ENCODE measurements around the gene ZNF366. TPM values are rescaled to one million over a fixed set of nuclear protein-coding genes. Genes with fewer than 3 reads are reported as not detected.

ZNF366 gene
- total and polyA plus RNA-seq, 8 donors: 0.26 to 1.0 (median 0.52) TPM

DNA sequence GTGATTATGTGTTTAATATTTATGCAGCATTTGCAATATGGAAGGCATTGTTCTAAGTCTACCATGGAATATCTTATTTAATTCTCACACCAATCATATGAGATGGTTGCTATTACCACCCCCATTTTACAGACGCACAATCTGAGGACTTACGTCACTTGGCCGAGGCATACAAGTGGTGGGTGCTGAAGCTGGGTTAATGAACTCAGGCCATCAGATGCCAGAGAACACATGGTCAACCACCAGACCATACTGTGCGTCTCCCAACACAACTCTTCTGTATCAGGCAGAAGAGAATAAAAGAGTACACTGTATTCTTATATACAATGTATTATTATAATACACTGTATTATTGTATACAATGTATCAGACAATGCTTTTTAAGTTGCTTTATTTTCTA is 59.5 kb downstream of the ZNF366 start:
- no peak for FAIRE-seq
- TF ChIP-seq, protein P1, sequence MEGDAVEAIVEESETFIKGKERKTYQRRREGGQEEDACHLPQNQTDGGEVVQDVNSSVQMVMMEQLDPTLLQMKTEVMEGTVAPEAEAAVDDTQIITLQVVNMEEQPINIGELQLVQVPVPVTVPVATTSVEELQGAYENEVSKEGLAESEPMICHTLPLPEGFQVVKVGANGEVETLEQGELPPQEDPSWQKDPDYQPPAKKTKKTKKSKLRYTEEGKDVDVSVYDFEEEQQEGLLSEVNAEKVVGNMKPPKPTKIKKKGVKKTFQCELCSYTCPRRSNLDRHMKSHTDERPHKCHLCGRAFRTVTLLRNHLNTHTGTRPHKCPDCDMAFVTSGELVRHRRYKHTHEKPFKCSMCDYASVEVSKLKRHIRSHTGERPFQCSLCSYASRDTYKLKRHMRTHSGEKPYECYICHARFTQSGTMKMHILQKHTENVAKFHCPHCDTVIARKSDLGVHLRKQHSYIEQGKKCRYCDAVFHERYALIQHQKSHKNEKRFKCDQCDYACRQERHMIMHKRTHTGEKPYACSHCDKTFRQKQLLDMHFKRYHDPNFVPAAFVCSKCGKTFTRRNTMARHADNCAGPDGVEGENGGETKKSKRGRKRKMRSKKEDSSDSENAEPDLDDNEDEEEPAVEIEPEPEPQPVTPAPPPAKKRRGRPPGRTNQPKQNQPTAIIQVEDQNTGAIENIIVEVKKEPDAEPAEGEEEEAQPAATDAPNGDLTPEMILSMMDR (IDR thresholded peaks at IDR 0.05): no peak
- H3K4me3 ChIP-seq: no peak overlapping the region
- H3K27ac ChIP-seq: no peak overlapping the region
- WGBS, 2 donors: 96 to 99% methylated on average over 4 of the region's 4 CpGs
- no peak for DNase-seq
- intact Hi-C loops (cut with DNase I): no loop called here
- no peaks in the 10 kb centered on the region for H3K36me3 ChIP-seq
- H3K9me3 ChIP-seq: no peaks in the 10 kb centered on the region
- peaks cover 5 to 14% (median 14%) of the 10 kb centered on the region in 3 donors for H3K4me1 ChIP-seq
- H3K27me3 ChIP-seq: no peaks in the 10 kb centered on the region
- ATAC-seq: no peak

GRCh38 chr5:72445969-72446368 is 61.2 kb downstream of the ZNF366 start:
- Histone ChIP-seq H3K27me3 (no peaks in the 10 kb centered on the region), H3K27ac (no peak overlapping the region), H3K4me1 (peaks cover 0 to 8% (median 0%) of the 10 kb centered on the region in 3 donors), H3K36me3 (no peaks in the 10 kb centered on the region), H3K9me3 (no peaks in the 10 kb centered on the region), H3K4me3 (no peak overlapping the region)
- TF ChIP-seq, protein P1 (IDR thresholded peaks at IDR 0.05): no peak
- intact Hi-C loops (cut with DNase I): no loop called here
- DNase-seq: no peak
- peak in 3 of 4 donors; percentile 63 to 87 (median 84) for ATAC-seq
- 20 to 40% methylated on average over 2 of the region's 2 CpGs for WGBS, 2 donors
- FAIRE-seq: no peak

- intact Hi-C loops (cut with DNase I): no loop called here
- no peak overlapping the region for H3K27ac ChIP-seq
- no peaks in the 10 kb centered on the region for H3K36me3 ChIP-seq
- FAIRE-seq (no peak), DNase-seq (no peak), ATAC-seq (no peak)
- WGBS, 2 donors: 84 to 85% methylated on average over 14 of the region's 14 CpGs
- no peaks in the 10 kb centered on the region for H3K9me3 ChIP-seq
- no peak overlapping the region for H3K4me3 ChIP-seq
- TF ChIP-seq, protein P1 (IDR thresholded peaks at IDR 0.05): no peak
- no peaks in the 10 kb centered on the region for H3K27me3 ChIP-seq
- peaks cover 8 to 13% (median 8%) of the 10 kb centered on the region in 3 donors for H3K4me1 ChIP-seq
These were observed 63.3 kb downstream of the ZNF366 start for GRCh38 chr5:72443883-72444282.

DNA sequence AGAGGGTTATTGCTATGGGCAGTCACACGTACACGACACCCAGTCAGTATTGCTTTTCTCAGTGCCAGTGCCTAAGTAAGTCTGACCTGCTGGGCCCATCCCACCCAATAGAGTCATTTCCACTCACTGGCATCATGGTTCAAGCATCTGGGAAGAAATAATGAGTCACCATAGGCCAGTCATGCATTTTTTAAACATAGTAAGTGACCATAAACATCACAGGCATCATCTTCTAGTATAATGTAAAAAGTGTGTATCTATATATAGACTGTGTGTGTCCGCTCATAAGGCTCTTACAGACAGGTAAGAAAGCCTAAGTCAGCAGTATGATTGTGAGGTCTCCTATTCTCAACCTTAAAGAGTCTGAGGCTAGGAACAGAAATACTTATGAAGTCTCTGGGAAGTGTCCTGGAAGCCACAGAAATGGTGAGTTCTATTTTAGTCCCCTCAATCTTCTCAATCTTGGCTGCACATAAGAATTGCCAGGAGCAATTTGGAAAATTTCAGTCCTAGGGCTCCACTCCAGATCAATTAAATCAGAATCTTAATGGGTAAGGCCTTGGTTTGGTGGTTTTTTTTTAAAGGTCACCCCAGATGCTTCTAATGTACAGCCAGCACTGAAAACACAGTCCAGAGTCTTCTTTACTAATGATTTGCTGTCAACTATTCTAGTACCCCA is 65.2 kb downstream of the ZNF366 start:
- ATAC-seq (peak in 1 of 4 donors; percentile 23), FAIRE-seq (no peak)
- no peak overlapping the region for H3K4me3 ChIP-seq

More for the DNA sequence above, 65.2 kb downstream of the ZNF366 start:
- TF ChIP-seq, protein P1 (IDR thresholded peaks at IDR 0.05): no peak
- Histone ChIP-seq H3K27me3 (no peaks in the 10 kb centered on the region), H3K9me3 (no peaks in the 10 kb centered on the region), H3K36me3 (no peaks in the 10 kb centered on the region), H3K4me1 (peaks cover 8 to 13% (median 8%) of the 10 kb centered on the region in 3 donors), H3K27ac (no peak overlapping the region)
- DNase-seq: no peak
- intact Hi-C loops (cut with DNase I): no loop called here
- 94 to 98% methylated on average over 3 of the region's 3 CpGs for WGBS, 2 donors

Measured in pancreas (tissue), 10 donors.